Activated CD4-positive, CD25-positive, alpha-beta regulatory T cell (primary cell): ENCODE data around the gene NR2F2.
"Not testable (repeated sequence)": the region's sequence is repeated elsewhere in the genome, so short reads cannot be mapped to it uniquely, and the experiment has no call there.

Experiments
- DNase-seq, 4 experiments: peaks; one replicate each; lab custom pipeline; 2025; lab: John Stamatoyannopoulos, UW

NR2F2 gene

DNA sequence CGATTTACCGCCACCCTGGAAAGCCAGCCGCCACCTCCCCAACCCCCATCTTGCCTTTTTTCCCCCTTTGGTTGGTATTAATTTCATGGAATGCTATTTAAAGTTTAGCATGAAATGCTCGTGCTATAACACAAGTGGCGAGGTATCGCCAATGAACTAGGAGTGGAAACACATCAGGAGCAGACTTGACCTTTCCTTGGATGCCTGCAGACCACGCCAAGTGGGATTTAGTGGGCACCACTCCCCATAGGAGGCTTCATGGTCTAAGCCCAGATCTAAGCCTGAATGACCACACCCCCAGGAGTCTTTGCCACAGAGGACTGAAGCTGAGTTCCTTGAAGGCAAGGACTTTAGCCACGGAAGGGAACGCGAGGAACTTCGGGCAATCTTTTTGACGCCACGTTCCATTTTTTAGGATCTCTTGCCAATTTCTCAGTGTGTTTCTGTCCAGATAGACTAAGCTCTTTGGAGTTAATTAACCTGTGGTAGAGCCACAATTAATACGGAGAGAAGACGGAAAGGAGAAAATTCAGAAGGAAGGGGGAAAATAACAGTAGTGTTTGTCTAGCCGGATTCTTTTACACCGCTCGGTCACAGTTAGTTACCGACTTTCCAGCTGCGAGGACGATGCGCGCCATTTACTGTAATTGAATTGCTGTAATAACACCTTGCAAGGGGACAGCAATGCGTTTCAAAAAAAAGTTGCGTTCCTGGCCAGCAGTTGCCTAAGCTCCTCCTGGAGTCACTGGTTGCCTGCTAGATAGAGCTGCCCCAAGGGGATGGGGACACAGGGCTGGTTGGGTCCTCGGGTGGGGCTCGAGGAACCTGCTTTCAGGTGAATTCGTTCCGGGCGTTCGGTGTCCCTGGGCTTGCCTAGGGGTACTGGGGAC is 37.1 kb downstream of the NR2F2 start:
- DNase-seq: no peak

DNA sequence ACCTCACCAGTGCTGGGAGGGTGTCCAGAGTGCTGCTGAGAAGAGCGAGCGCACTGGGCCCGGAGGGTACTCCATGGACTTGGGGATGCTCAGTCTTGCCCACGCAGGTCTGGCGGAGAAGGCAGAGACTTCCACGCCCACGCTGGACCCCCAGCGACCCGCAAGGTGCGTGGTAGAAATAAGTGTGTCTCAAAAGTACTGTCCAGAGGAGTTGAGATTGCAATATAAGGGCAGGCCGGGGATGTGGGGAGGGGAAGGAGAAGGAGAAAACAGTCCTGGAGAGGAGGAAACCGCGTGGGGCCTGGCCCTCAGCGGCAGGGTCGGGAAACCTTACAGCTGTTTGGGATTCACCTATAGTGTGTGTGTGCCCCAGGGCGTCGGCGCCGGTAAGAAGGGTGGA is 38.9 kb downstream of the NR2F2 start:
- no peak for DNase-seq

DNA sequence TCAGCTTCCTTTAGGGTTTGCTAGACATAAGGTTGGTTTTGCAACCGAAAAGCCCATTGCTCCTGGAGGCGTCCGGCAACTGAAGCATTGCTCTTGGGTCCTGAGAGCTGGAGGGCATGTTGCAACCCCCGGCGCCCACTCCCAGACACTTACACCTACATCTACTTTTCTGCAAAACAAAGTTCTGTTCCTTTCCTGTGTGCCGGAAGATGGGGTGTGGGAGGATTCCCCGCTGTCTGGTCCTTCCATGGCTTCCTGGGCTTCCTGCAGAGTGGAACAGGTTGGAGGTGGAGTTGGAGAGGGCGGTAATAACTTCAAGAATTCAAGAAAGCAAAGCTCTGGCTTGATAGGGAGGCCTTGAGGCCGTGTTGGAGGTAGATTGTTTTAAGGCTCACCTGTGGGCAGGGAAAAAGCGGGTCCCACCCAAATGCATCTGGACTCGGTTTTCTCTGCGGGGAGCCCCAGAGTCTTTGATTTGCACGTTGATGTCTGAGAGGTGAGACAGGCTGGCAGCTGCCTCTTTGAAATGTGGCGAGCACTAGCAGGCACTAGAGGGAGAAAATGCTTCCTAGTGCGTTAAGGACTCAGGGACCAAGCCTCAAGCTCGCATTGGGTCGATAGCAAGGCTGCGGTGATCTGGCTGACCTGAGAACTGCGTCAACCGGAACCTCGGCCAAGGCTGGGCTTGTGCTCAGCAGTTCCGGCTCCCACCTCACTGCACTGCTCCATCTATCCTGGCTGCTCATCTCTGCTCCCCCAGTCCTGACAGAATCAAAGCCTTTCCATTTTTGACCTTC is 39.5 kb downstream of the NR2F2 start:
- DNase-seq: no peak

GRCh38 chr15:96372554-96372953 is 42.1 kb downstream of the NR2F2 start:
- no peak for DNase-seq

DNA sequence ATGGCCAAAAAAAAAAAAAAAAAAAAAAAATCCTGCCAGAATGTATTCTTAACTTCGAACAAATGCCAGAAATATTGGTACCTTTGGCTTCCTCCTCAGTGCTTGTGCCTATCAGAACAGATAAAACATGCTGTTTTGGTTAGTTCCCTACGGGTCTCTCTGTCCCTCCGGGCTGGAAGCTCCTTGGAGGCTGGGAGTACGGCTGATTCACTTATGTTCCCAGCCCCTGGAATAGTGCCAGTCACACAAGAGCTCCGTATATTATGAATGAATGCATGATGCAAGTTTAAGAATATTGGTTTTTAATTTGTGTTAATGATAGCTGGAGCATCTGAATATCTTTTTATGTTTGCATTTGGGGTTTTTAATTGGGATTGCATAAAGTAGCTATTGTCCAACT is 44.0 kb downstream of the NR2F2 start:
- no peak for DNase-seq

GRCh38 chr15:96379592-96379991 is 49.1 kb downstream of the NR2F2 start:
- DNase-seq: not testable (repeated sequence)

- DNase-seq: no peak
Measured at GRCh38 chr15:96381463-96381862, 51.0 kb downstream of the NR2F2 start.

DNA sequence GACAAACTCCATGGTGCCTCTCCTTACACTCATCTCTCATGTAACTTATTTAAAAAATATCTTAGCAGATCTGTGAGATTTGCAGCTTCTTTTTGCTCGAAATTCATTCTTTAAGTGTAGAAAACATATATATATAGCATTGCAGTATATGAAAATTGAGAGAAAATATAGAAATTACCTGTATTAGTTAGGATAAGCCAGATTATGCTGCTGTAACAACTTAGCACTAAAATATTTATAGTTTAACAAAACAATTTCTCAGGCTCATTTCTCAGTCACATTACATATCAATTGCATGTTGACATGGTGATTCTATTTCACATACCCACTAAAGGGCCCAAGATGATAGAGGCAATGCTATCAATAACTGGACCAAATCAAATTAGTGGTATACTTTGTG is 54.7 kb downstream of the NR2F2 start:
- DNase-seq: no peak

DNA sequence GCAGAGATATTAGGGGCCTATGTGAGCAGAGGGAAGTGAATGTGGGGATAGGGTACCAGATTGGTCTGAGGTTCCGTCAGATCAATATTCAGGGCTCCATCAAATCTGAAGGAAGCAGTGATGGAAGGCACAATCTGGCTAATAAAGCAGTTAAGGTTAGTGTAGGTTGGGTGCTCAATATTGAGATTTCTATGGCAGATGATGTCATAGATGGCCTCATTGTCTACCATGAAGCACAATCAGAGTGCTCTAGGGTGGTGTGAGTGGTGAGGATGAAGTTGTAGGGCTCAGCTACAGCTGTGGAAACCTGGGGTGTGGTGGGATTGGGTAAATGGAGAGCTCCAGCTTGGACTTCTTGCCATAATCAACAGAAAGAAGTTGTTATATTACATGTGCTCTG is 58.2 kb downstream of the NR2F2 start:
- DNase-seq: no peak
